ENCODE measurements around the gene TINCR. TPM values are rescaled to one million over a fixed set of nuclear protein-coding genes. Genes with fewer than 3 reads are reported as not detected.

The TINCR gene
- total RNA-seq, 1 experiment from 2014 or later, result 0.21 TPM

DNA sequence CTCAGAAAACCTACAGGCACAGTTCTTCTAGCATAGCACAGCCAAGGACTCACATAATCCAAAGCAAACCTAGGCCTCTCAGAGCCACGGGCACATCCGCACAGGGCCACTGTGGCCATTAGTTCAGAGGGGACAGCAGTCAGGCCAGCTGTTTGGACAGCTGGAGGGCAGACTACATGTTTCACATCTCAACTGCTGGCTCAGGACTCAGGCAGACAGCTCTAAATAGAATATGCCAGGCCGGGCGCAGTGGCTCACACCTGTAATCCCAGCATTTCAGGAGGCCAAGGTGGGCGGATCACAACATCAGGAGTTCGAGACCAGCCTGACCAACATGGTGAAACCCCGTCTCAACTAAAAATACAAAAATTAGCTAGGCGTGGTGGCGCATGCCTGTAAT, 28.0 kb upstream of the TINCR start:
- Mint-ChIP-seq H3K27me3 (ENCODE audit: insufficient read depth, unreplicated experiment) (no peaks in the 10 kb centered on the region), H3K9me3 (ENCODE audit: unreplicated experiment) (no peaks in the 10 kb centered on the region), H3K4me1 (ENCODE audit: insufficient read depth, unreplicated experiment) (no peaks in the 10 kb centered on the region), H3K36me3 (ENCODE audit: insufficient read depth, unreplicated experiment) (peaks cover 96% of the 10 kb centered on the region), H3K27ac (ENCODE audit: low read depth, unreplicated experiment) (no peak overlapping the region), H3K4me3 (ENCODE audit: unreplicated experiment) (no peak overlapping the region)
- no peak for TF ChIP-seq CTCF (IDR thresholded peaks at IDR 0.05; ENCODE audit: unreplicated experiment)
- POLR2A ChIA-PET, result no interaction called here
- intact Hi-C loops (cut with micrococcal nuclease), result no loop called here
- DNase-seq (ENCODE audit: unreplicated experiment), result no peak
- no TSS peak for BruUV-seq (replicated peaks)
- CTCF ChIA-PET, result interaction anchor here (0.7 to 1.1 kb wide), 2 partner anchors 550 to 566 kb away, joined by 3 read pairs; no protein-coding TSS in a partner anchor

DNA sequence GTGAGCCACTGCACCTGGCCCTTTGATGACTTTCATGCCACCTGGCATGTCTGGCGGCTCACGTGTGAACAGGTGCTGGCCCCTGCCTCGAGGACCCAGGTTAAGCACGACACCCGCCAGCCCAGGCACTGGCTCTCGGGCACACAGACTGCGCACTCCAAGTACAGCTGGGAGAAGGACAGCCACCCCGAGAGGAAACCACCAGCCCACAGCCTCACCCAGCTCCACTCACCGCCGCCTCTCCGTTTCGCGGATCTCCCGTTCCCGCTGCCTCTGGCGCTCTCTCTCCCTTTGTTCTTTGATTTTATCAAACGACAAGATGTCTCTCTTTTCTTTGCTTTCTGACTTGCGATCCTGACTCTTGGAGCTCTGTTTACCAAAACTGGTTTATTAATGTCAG, 27.4 kb upstream of the TINCR start:
- TF ChIP-seq CTCF (IDR thresholded peaks at IDR 0.05; ENCODE audit: unreplicated experiment), result no peak
- Mint-ChIP-seq H3K4me1 (ENCODE audit: insufficient read depth, unreplicated experiment) (no peaks in the 10 kb centered on the region), H3K27ac (ENCODE audit: low read depth, unreplicated experiment) (no peak overlapping the region), H3K27me3 (ENCODE audit: insufficient read depth, unreplicated experiment) (no peaks in the 10 kb centered on the region), H3K4me3 (ENCODE audit: unreplicated experiment) (no peak overlapping the region), H3K9me3 (ENCODE audit: unreplicated experiment) (no peaks in the 10 kb centered on the region), H3K36me3 (ENCODE audit: insufficient read depth, unreplicated experiment) (peaks cover 96% of the 10 kb centered on the region)
- POLR2A ChIA-PET, result no interaction called here
- DNase-seq (ENCODE audit: unreplicated experiment), result no peak
- CTCF ChIA-PET, result interaction anchor here (0.5 kb wide), 1 partner anchor 36 kb away, joined by 3 read pairs; no protein-coding TSS in a partner anchor
- intact Hi-C loops (cut with micrococcal nuclease), result no loop called here
- no TSS peak for BruUV-seq (replicated peaks)

- no peak for TF ChIP-seq CTCF (IDR thresholded peaks at IDR 0.05; ENCODE audit: unreplicated experiment)
- Mint-ChIP-seq H3K27ac (ENCODE audit: low read depth, unreplicated experiment) (no peak overlapping the region), H3K4me3 (ENCODE audit: unreplicated experiment) (no peak overlapping the region), H3K9me3 (ENCODE audit: unreplicated experiment) (no peaks in the 10 kb centered on the region), H3K36me3 (ENCODE audit: insufficient read depth, unreplicated experiment) (peaks cover 96% of the 10 kb centered on the region), H3K27me3 (ENCODE audit: insufficient read depth, unreplicated experiment) (no peaks in the 10 kb centered on the region), H3K4me1 (ENCODE audit: insufficient read depth, unreplicated experiment) (no peaks in the 10 kb centered on the region)
- POLR2A ChIA-PET, result no interaction called here
- no TSS peak for BruUV-seq (replicated peaks)
- intact Hi-C loops (cut with micrococcal nuclease), result no loop called here
- DNase-seq (ENCODE audit: unreplicated experiment), result no peak
- CTCF ChIA-PET, result interaction anchor here (0.5 to 0.8 kb wide), 2 partner anchors 36 to 61 kb away, joined by 3 read pairs; no protein-coding TSS in a partner anchor
These were observed 26.8 kb upstream of the TINCR start for GRCh38 chr19:5594521-5594950.

- no peak for DNase-seq (ENCODE audit: unreplicated experiment)
- no peak for TF ChIP-seq CTCF (IDR thresholded peaks at IDR 0.05; ENCODE audit: unreplicated experiment)
- peaks cover 90% of the 10 kb centered on the region for H3K36me3 Mint-ChIP-seq (ENCODE audit: insufficient read depth, unreplicated experiment)
- no peaks in the 10 kb centered on the region for H3K9me3 Mint-ChIP-seq (ENCODE audit: unreplicated experiment)
- H3K27me3 Mint-ChIP-seq (ENCODE audit: insufficient read depth, unreplicated experiment), result no peaks in the 10 kb centered on the region
- intact Hi-C loops (cut with micrococcal nuclease), result no loop called here
- H3K27ac Mint-ChIP-seq (ENCODE audit: low read depth, unreplicated experiment), result no peak overlapping the region
- POLR2A ChIA-PET, result interaction anchor here (1.1 kb wide), 1 partner anchor 9 kb away, joined by 3 read pairs; no protein-coding TSS in a partner anchor
- CTCF ChIA-PET, result interaction anchor here (0.6 to 0.8 kb wide), 2 partner anchors 62 to 1156 kb away, joined by 3 to 4 read pairs; no protein-coding TSS in a partner anchor
- no TSS peak for BruUV-seq (replicated peaks)
- no peaks in the 10 kb centered on the region for H3K4me1 Mint-ChIP-seq (ENCODE audit: insufficient read depth, unreplicated experiment)
- no peak overlapping the region for H3K4me3 Mint-ChIP-seq (ENCODE audit: unreplicated experiment)
These were observed 25.8 kb upstream of the TINCR start for GRCh38 chr19:5593343-5594255.

Measured in MCF 10A (cell line).